Measurements from ENCODE around the gene ATG4C. TPM values are rescaled to one million over a fixed set of nuclear protein-coding genes. Genes with fewer than 3 reads are reported as not detected.

Gene ATG4C
- total RNA-seq, 1 donor from 2014 or later: 7.8 TPM

DNA sequence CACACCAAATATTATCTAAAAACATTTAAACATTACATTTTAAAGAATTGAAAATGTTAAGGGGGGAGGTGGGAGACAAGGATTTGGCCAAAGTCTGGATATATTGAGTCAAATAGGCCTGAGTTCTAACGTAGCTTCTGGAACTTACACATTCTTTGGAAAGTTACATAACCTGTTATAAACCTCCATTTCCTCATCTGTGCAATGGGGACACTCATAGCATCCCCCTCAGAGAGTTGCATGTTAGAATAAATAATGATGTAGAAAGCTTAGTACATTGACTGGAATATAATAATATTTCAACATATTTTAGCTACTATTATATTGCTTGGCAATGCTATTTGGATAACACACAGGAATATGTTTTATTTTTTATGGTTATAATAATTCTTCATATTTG, 117.7 kb downstream of the ATG4C start:
- Histone ChIP-seq H3K4me3 (ENCODE audit: low read length in 3 of 3) (no peak overlapping the region), H3K27ac (ENCODE audit: low read depth, low read length) (no peak overlapping the region), H3K9ac (ENCODE audit: low read depth in 1 of 3, low read length in 3 of 3) (no peak overlapping the region), H3K9me3 (ENCODE audit: control insufficient read depth in 3 of 3, low read length in 3 of 3) (no peaks in the 10 kb centered on the region), H3K4me1 (ENCODE audit: control insufficient read depth in 3 of 3, insufficient read depth in 3 of 3, low read length in 3 of 3) (no peaks in the 10 kb centered on the region), H3K27me3 (ENCODE audit: control insufficient read depth in 3 of 3, insufficient read depth in 3 of 3, low read length in 3 of 3) (no peaks in the 10 kb centered on the region), H3K36me3 (ENCODE audit: control insufficient read depth in 3 of 3, insufficient read depth in 3 of 3, low read length in 3 of 3) (no peaks in the 10 kb centered on the region)

GRCh38 chr1:62903522-62903921, 119.6 kb downstream of the ATG4C start:
- Histone ChIP-seq H3K4me3 (ENCODE audit: low read length in 3 of 3) (no peak overlapping the region), H3K4me1 (ENCODE audit: control insufficient read depth in 3 of 3, insufficient read depth in 3 of 3, low read length in 3 of 3) (no peaks in the 10 kb centered on the region), H3K27ac (ENCODE audit: low read depth, low read length) (no peak overlapping the region), H3K9ac (ENCODE audit: low read depth in 1 of 3, low read length in 3 of 3) (no peak overlapping the region), H3K9me3 (ENCODE audit: control insufficient read depth in 3 of 3, low read length in 3 of 3) (no peaks in the 10 kb centered on the region), H3K36me3 (ENCODE audit: control insufficient read depth in 3 of 3, insufficient read depth in 3 of 3, low read length in 3 of 3) (no peaks in the 10 kb centered on the region), H3K27me3 (ENCODE audit: control insufficient read depth in 3 of 3, insufficient read depth in 3 of 3, low read length in 3 of 3) (no peaks in the 10 kb centered on the region)

DNA sequence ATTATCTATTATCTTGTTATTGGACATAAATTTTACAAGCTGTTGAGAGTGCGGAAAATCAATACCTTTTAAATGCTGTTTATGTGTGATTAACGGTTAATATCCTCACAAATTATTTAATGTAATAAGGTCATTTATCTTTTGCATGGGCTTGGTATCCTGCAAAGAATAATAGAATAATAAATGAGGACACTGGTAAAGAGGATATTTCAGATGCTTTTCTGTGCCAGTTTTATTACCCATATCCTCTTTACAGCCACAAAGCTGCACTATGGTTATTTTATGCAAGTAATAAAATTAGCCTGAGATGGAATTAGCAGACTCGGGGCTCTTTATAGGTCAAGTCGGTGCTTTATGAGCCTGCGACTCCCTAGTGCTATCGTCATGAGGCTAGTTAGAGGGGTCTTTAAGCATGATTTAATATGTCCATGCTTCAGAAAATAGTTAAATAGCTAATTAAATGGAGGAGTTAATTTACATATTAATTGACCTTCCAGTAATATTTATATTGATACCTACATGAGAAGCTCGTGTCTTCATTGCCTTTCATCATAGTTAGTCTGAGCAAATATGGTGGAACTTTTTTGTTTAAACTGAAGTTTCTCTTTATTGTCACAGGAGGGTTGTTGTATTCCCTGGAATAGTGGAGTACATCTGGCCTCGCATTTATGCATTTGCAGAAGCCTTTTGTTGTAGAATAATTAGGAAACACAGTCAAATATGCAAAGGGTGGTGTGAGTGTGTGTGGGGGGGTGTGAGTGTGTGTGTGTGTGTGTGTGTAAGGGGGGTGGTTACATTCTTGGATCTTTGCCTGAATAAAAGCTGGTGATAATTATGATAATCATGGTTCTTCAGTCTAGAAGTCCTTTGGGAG, 120.3 kb downstream of the ATG4C start:
- Histone ChIP-seq H3K4me3 (ENCODE audit: low read length in 3 of 3) (no peak overlapping the region), H3K36me3 (ENCODE audit: control insufficient read depth in 3 of 3, insufficient read depth in 3 of 3, low read length in 3 of 3) (no peaks in the 10 kb centered on the region), H3K9ac (ENCODE audit: low read depth in 1 of 3, low read length in 3 of 3) (no peak overlapping the region), H3K27ac (ENCODE audit: low read depth, low read length) (no peak overlapping the region), H3K27me3 (ENCODE audit: control insufficient read depth in 3 of 3, insufficient read depth in 3 of 3, low read length in 3 of 3) (no peaks in the 10 kb centered on the region), H3K9me3 (ENCODE audit: control insufficient read depth in 3 of 3, low read length in 3 of 3) (no peaks in the 10 kb centered on the region), H3K4me1 (ENCODE audit: control insufficient read depth in 3 of 3, insufficient read depth in 3 of 3, low read length in 3 of 3) (no peaks in the 10 kb centered on the region)

DNA sequence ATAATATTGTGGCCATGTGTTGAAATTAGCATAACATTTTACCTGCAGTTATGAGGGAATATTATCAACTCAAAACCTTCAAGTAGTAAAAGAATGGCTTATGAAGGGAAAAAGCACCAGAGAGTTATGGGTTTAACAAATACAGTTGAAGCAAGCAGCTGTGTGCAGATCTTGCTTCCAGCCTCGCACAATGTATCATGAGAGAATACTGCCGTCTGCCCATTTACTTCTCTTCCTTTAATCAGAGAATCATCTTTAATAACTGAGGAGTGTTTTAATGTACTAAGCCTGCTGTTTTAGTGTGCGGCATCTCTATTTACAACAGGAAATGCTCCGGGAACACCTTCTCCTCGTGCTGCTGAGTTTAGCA, 120.9 kb downstream of the ATG4C start:
- Histone ChIP-seq H3K9me3 (ENCODE audit: control insufficient read depth in 3 of 3, low read length in 3 of 3) (no peaks in the 10 kb centered on the region), H3K4me1 (ENCODE audit: control insufficient read depth in 3 of 3, insufficient read depth in 3 of 3, low read length in 3 of 3) (no peaks in the 10 kb centered on the region), H3K36me3 (ENCODE audit: control insufficient read depth in 3 of 3, insufficient read depth in 3 of 3, low read length in 3 of 3) (no peaks in the 10 kb centered on the region), H3K9ac (ENCODE audit: low read depth in 1 of 3, low read length in 3 of 3) (no peak overlapping the region), H3K27me3 (ENCODE audit: control insufficient read depth in 3 of 3, insufficient read depth in 3 of 3, low read length in 3 of 3) (no peaks in the 10 kb centered on the region), H3K27ac (ENCODE audit: low read depth, low read length) (no peak overlapping the region), H3K4me3 (ENCODE audit: low read length in 3 of 3) (no peak overlapping the region)

- Histone ChIP-seq H3K9ac (ENCODE audit: low read depth in 1 of 3, low read length in 3 of 3) (no peak overlapping the region), H3K27ac (ENCODE audit: low read depth, low read length) (no peak overlapping the region), H3K9me3 (ENCODE audit: control insufficient read depth in 3 of 3, low read length in 3 of 3) (no peaks in the 10 kb centered on the region), H3K27me3 (ENCODE audit: control insufficient read depth in 3 of 3, insufficient read depth in 3 of 3, low read length in 3 of 3) (no peaks in the 10 kb centered on the region), H3K36me3 (ENCODE audit: control insufficient read depth in 3 of 3, insufficient read depth in 3 of 3, low read length in 3 of 3) (no peaks in the 10 kb centered on the region), H3K4me1 (ENCODE audit: control insufficient read depth in 3 of 3, insufficient read depth in 3 of 3, low read length in 3 of 3) (no peaks in the 10 kb centered on the region), H3K4me3 (ENCODE audit: low read length in 3 of 3) (no peak overlapping the region)
These were observed 121.4 kb downstream of the ATG4C start for GRCh38 chr1:62905309-62905708.

DNA sequence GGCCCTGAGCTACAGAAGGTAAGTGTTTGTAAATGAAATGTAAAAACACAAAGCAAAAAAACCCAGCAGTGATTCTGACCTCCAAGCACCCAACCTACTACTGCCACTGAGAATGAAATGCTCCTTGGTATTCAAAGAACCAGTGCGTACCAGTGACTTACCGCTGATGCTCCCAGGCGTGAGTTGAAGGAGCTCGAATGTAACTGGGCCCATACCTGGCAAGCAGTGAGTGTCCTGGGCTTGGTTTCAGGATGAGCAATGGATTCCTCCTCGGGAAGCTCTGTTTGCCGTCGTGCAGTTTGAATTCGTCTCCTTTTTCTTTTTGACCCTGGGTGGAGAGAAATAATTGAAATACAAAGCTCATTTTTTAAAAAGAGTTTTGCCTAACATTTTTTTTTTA, 121.9 kb downstream of the ATG4C start:
- H3K9me3 ChIP-seq (ENCODE audit: control insufficient read depth in 3 of 3, low read length in 3 of 3): no peaks in the 10 kb centered on the region
- no peaks in the 10 kb centered on the region for H3K27me3 ChIP-seq (ENCODE audit: control insufficient read depth in 3 of 3, insufficient read depth in 3 of 3, low read length in 3 of 3)
- H3K27ac ChIP-seq (ENCODE audit: low read depth, low read length): no peak overlapping the region
- H3K4me3 ChIP-seq (ENCODE audit: low read length in 3 of 3): no peak overlapping the region
- H3K9ac ChIP-seq (ENCODE audit: low read depth in 1 of 3, low read length in 3 of 3): no peak overlapping the region
- H3K4me1 ChIP-seq (ENCODE audit: control insufficient read depth in 3 of 3, insufficient read depth in 3 of 3, low read length in 3 of 3): no peaks in the 10 kb centered on the region
- no peaks in the 10 kb centered on the region for H3K36me3 ChIP-seq (ENCODE audit: control insufficient read depth in 3 of 3, insufficient read depth in 3 of 3, low read length in 3 of 3)

GRCh38 chr1:62906428-62906886, 122.5 kb downstream of the ATG4C start:
- no peak overlapping the region for H3K27ac ChIP-seq (ENCODE audit: low read depth, low read length)
- H3K4me1 ChIP-seq (ENCODE audit: control insufficient read depth in 3 of 3, insufficient read depth in 3 of 3, low read length in 3 of 3): no peaks in the 10 kb centered on the region
- no peaks in the 10 kb centered on the region for H3K27me3 ChIP-seq (ENCODE audit: control insufficient read depth in 3 of 3, insufficient read depth in 3 of 3, low read length in 3 of 3)
- no peak overlapping the region for H3K4me3 ChIP-seq (ENCODE audit: low read length in 3 of 3)
- no peaks in the 10 kb centered on the region for H3K36me3 ChIP-seq (ENCODE audit: control insufficient read depth in 3 of 3, insufficient read depth in 3 of 3, low read length in 3 of 3)
- no peak overlapping the region for H3K9ac ChIP-seq (ENCODE audit: low read depth in 1 of 3, low read length in 3 of 3)
- no peaks in the 10 kb centered on the region for H3K9me3 ChIP-seq (ENCODE audit: control insufficient read depth in 3 of 3, low read length in 3 of 3)

- no peaks in the 10 kb centered on the region for H3K27me3 ChIP-seq (ENCODE audit: control insufficient read depth in 3 of 3, insufficient read depth in 3 of 3, low read length in 3 of 3)
- no peaks in the 10 kb centered on the region for H3K36me3 ChIP-seq (ENCODE audit: control insufficient read depth in 3 of 3, insufficient read depth in 3 of 3, low read length in 3 of 3)
- no peaks in the 10 kb centered on the region for H3K4me1 ChIP-seq (ENCODE audit: control insufficient read depth in 3 of 3, insufficient read depth in 3 of 3, low read length in 3 of 3)
- H3K9me3 ChIP-seq (ENCODE audit: control insufficient read depth in 3 of 3, low read length in 3 of 3): no peaks in the 10 kb centered on the region
- no peak overlapping the region for H3K4me3 ChIP-seq (ENCODE audit: low read length in 3 of 3)
- no peak overlapping the region for H3K9ac ChIP-seq (ENCODE audit: low read depth in 1 of 3, low read length in 3 of 3)
- H3K27ac ChIP-seq (ENCODE audit: low read depth, low read length): no peak overlapping the region
These were observed 124.3 kb downstream of the ATG4C start for GRCh38 chr1:62908168-62908695.

DNA sequence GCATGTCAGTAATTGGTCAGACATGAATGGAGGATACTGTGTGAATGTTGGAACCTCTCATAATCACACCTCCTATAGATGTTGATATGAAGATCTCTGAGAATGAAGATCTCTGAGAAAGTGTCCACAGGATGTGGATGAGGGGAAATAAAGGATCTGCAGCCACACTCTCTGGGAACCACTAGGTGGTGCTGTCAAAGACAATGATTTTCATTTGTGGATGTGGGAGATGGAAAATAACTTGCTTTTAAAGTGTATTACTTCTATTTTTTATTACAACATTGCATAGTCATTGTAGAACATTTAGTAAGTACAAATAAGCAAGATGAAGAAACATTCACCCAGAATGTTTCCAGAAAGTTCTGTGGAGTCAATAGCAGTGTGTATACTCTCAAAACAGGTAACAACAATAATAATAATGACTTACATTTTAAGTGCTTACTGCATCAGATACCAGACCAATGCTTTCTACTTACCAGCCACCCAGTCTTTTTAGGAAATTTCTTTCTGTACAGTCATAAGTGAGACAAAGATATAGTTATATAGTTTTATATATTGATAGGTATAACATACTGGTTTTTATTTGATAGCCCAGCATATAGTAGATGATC, 128.2 kb downstream of the ATG4C start:
- Histone ChIP-seq H3K9ac (ENCODE audit: low read depth in 1 of 3, low read length in 3 of 3) (no peak overlapping the region), H3K27ac (ENCODE audit: low read depth, low read length) (no peak overlapping the region), H3K4me3 (ENCODE audit: low read length in 3 of 3) (no peak overlapping the region), H3K27me3 (ENCODE audit: control insufficient read depth in 3 of 3, insufficient read depth in 3 of 3, low read length in 3 of 3) (no peaks in the 10 kb centered on the region), H3K36me3 (ENCODE audit: control insufficient read depth in 3 of 3, insufficient read depth in 3 of 3, low read length in 3 of 3) (no peaks in the 10 kb centered on the region), H3K9me3 (ENCODE audit: control insufficient read depth in 3 of 3, low read length in 3 of 3) (no peaks in the 10 kb centered on the region), H3K4me1 (ENCODE audit: control insufficient read depth in 3 of 3, insufficient read depth in 3 of 3, low read length in 3 of 3) (no peaks in the 10 kb centered on the region)
